Measurements from ENCODE around the gene CHRNA4.

Gene CHRNA4

DNA sequence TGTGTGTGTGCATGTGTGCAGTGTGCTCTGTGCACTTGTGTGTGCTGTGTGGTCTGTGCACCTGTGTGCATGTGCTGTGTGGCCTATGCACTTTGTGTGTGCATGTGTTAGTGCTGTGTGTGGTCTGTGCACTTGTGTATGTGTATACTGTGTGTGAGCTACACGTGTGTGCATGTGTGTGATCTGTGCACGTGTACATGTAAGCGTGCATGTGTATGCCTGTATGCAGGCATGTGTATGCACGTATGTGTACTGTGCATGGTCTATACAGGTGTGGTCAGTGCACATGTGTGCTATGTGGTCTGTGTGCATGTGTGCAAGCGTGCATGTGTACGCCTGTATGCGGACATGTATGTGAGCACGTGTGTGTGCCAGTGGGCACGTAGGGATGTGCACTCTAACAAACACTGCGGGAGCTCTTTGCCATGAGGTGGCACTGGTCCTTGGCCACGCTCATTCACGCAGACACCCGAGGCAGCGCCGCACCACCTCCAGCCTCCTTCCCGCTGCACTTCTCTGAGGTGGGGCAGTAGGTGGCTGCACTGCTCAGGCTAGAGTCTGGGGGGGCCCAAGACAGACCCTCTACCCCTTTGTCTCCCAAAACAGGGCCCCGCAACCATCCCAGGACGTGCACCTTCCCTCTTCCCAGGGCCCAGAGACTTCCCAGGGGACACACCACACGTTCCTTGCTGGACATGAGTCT, 42.4 kb upstream of the CHRNA4 start:
- Histone ChIP-seq H3K9ac (ENCODE audit: low read depth in 1 of 2, low read length in 2 of 2) (no peak overlapping the region), H3K9me3 (ENCODE audit: control insufficient read depth in 1 of 2, low read length in 2 of 2) (no peaks in the 10 kb centered on the region), H3K36me3 (ENCODE audit: control insufficient read depth in 1 of 2, insufficient read depth in 2 of 2, low read length in 2 of 2) (no peaks in the 10 kb centered on the region), H3K4me1 (ENCODE audit: control insufficient read depth in 1 of 2, insufficient read depth in 2 of 2, low read length in 2 of 2) (no peaks in the 10 kb centered on the region), H3K4me3 (ENCODE audit: low read depth in 1 of 2, low read length in 2 of 2) (no peak overlapping the region), H3K27ac (ENCODE audit: low read depth, low read length) (no peak overlapping the region), H3K27me3 (ENCODE audit: control insufficient read depth in 1 of 2, insufficient read depth in 2 of 2, low read length in 2 of 2) (no peaks in the 10 kb centered on the region)

DNA sequence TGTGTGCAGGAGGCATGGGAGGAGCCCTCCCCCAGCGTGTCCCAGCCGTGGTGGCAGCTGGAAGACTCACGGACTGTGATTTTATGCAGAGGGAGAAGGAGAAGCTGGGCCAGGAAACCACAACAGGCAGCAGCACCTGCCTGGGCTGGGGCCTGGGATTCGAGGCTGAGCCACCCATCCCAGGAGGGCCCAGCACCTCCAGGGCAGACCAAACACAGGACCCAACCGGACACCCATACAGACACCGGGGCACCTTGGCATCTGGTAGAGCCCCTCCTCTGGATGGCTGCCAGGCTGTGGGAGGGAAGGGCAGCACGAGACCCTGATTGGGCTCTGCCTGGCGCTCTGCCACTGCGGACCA, 41.7 kb upstream of the CHRNA4 start:
- Histone ChIP-seq H3K27ac (ENCODE audit: low read depth, low read length) (no peak overlapping the region), H3K9me3 (ENCODE audit: control insufficient read depth in 1 of 2, low read length in 2 of 2) (no peaks in the 10 kb centered on the region), H3K9ac (ENCODE audit: low read depth in 1 of 2, low read length in 2 of 2) (no peak overlapping the region), H3K4me1 (ENCODE audit: control insufficient read depth in 1 of 2, insufficient read depth in 2 of 2, low read length in 2 of 2) (no peaks in the 10 kb centered on the region), H3K36me3 (ENCODE audit: control insufficient read depth in 1 of 2, insufficient read depth in 2 of 2, low read length in 2 of 2) (no peaks in the 10 kb centered on the region), H3K27me3 (ENCODE audit: control insufficient read depth in 1 of 2, insufficient read depth in 2 of 2, low read length in 2 of 2) (no peaks in the 10 kb centered on the region), H3K4me3 (ENCODE audit: low read depth in 1 of 2, low read length in 2 of 2) (no peak overlapping the region)

DNA sequence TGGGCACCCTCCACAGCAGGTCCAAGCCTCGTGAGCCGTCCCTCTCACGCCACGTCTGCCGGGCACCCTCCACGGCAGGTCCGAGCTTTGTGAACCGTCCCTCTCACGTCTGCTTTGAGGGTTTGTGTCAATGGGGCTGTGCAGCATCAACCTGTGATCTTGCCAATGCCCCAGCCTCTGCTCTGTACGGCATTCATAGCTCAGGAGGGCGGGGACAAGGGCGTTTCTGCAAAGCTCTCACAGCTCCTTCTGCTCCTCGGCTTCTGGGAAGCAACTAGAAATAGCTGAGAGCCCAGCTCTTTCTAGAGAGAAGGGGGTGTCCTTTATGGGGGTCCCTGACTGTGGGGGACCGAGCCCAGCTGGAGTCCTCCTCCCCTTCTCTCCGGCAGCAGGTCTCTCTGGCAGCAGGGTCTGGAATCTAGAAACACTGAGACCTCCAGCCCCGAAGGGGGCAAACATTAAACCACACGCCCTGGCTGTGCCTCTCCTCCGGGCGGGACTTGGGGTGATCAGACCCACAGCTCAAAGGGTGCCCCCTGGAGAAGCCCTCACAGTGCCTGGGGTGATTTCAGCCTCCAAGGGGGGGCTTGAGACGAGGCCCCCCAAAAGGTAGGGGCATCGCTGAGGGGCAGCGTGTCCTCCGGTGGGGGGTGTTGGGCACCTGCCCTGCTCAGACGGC, 41.2 kb upstream of the CHRNA4 start:
- Histone ChIP-seq H3K27ac (ENCODE audit: low read depth, low read length) (no peak overlapping the region), H3K27me3 (ENCODE audit: control insufficient read depth in 1 of 2, insufficient read depth in 2 of 2, low read length in 2 of 2) (no peaks in the 10 kb centered on the region), H3K9me3 (ENCODE audit: control insufficient read depth in 1 of 2, low read length in 2 of 2) (no peaks in the 10 kb centered on the region), H3K36me3 (ENCODE audit: control insufficient read depth in 1 of 2, insufficient read depth in 2 of 2, low read length in 2 of 2) (no peaks in the 10 kb centered on the region), H3K9ac (ENCODE audit: low read depth in 1 of 2, low read length in 2 of 2) (no peak overlapping the region), H3K4me3 (ENCODE audit: low read depth in 1 of 2, low read length in 2 of 2) (no peak overlapping the region), H3K4me1 (ENCODE audit: control insufficient read depth in 1 of 2, insufficient read depth in 2 of 2, low read length in 2 of 2) (no peaks in the 10 kb centered on the region)

DNA sequence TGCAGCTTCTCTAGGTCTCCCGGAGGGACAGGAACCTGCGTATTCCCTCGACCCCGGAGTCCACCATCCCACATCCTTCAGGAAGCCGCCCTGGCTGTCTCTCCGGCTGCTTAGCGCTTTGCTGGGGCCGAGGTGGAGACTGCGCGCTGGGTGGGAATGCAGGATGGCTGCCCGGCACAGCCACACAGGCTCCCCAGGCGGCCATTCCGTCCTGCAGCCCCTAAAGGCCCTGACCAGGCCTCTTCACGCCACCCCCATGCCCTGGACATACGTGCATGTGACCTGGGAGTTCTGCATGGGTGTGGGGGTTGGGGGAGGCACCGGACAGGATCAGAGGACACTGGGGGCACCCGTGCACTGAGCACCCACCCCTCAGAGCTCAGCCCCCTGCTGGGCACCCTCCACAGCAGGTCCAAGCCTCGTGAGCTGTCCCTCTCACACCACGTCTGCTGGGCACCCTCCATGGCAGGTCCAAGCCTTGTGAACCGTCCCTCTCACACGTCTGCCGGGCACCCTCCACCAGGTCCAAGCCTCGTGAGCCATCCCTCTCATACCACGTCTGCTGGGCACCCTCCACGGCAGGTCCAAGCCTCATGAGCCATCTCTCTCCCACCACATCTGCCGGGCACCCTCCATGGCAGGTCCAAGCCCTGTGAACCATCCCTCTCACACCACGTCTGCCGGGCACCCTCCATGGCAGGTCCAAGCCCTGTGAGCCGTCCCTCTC, 40.4 kb upstream of the CHRNA4 start:
- H3K4me3 ChIP-seq (ENCODE audit: low read depth in 1 of 2, low read length in 2 of 2) = no peak overlapping the region
- H3K27ac ChIP-seq (ENCODE audit: low read depth, low read length) = no peak overlapping the region
- no peaks in the 10 kb centered on the region for H3K36me3 ChIP-seq (ENCODE audit: control insufficient read depth in 1 of 2, insufficient read depth in 2 of 2, low read length in 2 of 2)
- H3K27me3 ChIP-seq (ENCODE audit: control insufficient read depth in 1 of 2, insufficient read depth in 2 of 2, low read length in 2 of 2) = no peaks in the 10 kb centered on the region
- H3K4me1 ChIP-seq (ENCODE audit: control insufficient read depth in 1 of 2, insufficient read depth in 2 of 2, low read length in 2 of 2) = no peaks in the 10 kb centered on the region
- no peaks in the 10 kb centered on the region for H3K9me3 ChIP-seq (ENCODE audit: control insufficient read depth in 1 of 2, low read length in 2 of 2)
- H3K9ac ChIP-seq (ENCODE audit: low read depth in 1 of 2, low read length in 2 of 2) = no peak overlapping the region

DNA sequence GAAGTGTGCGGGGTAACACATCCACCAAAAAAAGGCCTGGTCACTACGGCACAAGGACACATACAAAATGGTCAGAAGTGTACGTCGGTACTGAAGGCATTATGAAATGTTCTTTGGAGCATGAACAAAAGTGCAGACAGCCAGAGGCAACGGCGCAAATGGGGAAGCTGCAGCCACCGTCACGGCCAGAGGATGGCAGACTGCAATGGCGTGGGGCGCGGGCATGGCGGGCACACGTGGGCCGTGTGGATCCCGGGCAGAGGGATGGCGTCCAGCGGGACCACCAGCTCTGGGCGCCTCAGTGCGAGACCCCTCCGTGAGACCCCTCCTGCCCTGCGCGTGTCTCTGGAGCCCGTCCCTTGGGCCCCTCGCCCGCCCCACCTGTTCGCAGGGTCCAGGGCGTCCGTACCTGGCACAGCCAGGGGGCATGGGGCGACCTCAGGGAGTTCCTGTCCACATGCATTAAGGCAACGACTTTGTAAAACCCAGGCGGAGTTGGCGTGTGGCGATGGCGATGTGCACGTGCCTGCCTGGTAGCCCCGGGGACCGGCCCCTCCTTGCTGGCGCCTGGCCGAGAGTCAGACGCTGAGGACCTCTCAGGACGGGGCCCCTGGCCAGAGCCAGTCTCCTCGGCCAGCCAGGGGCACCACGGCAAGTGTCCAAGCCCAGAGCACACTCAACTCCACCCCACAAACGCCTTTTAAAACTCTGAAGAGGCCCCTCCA, 39.5 kb upstream of the CHRNA4 start:
- H3K4me3 ChIP-seq (ENCODE audit: low read depth in 1 of 2, low read length in 2 of 2) = no peak overlapping the region
- no peaks in the 10 kb centered on the region for H3K27me3 ChIP-seq (ENCODE audit: control insufficient read depth in 1 of 2, insufficient read depth in 2 of 2, low read length in 2 of 2)
- no peaks in the 10 kb centered on the region for H3K36me3 ChIP-seq (ENCODE audit: control insufficient read depth in 1 of 2, insufficient read depth in 2 of 2, low read length in 2 of 2)
- no peak overlapping the region for H3K9ac ChIP-seq (ENCODE audit: low read depth in 1 of 2, low read length in 2 of 2)
- no peaks in the 10 kb centered on the region for H3K9me3 ChIP-seq (ENCODE audit: control insufficient read depth in 1 of 2, low read length in 2 of 2)
- H3K27ac ChIP-seq (ENCODE audit: low read depth, low read length) = no peak overlapping the region
- no peaks in the 10 kb centered on the region for H3K4me1 ChIP-seq (ENCODE audit: control insufficient read depth in 1 of 2, insufficient read depth in 2 of 2, low read length in 2 of 2)

DNA sequence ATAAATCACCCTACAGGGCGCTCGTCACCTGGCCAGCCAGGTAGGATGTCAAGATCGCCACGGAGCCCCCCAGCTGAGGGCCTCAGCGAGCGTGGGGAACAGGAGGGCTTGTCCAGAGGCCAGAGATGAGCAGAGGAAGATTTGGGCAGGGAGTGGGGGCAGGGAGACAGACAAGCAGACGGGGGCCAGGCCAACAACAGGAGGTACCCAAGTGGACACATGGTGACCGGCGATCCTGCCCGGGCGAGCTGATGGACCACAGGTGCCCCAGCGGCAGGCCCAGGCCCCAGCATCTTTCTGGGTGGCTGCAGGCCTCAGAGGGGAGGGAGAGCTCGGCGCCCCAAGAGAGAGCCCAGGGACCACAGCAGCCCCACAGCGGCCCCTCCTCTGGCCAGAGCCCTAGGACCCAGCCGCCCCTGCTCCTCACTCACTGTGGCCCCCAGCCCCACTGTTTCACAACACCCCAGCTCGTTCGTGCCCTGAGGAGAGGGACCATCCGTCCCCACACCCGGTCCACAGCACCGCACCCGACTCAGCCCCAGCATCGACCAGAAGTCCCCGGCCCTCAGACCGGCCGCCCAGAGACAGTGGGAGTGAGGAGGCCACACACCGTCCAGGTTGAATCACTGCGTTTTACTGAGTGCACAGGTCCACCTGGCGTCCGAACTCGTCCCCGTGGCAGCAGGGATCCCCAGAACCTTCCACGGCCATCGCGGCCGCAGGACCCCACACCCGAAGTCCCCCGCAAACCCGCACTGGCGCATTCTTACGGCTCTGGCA, 38.6 kb upstream of the CHRNA4 start:
- no peak overlapping the region for H3K4me3 ChIP-seq (ENCODE audit: low read depth in 1 of 2, low read length in 2 of 2)
- H3K27ac ChIP-seq (ENCODE audit: low read depth, low read length) = no peak overlapping the region
- no peak overlapping the region for H3K9ac ChIP-seq (ENCODE audit: low read depth in 1 of 2, low read length in 2 of 2)
- no peaks in the 10 kb centered on the region for H3K4me1 ChIP-seq (ENCODE audit: control insufficient read depth in 1 of 2, insufficient read depth in 2 of 2, low read length in 2 of 2)
- H3K9me3 ChIP-seq (ENCODE audit: control insufficient read depth in 1 of 2, low read length in 2 of 2) = no peaks in the 10 kb centered on the region
- no peaks in the 10 kb centered on the region for H3K36me3 ChIP-seq (ENCODE audit: control insufficient read depth in 1 of 2, insufficient read depth in 2 of 2, low read length in 2 of 2)
- no peaks in the 10 kb centered on the region for H3K27me3 ChIP-seq (ENCODE audit: control insufficient read depth in 1 of 2, insufficient read depth in 2 of 2, low read length in 2 of 2)

DNA sequence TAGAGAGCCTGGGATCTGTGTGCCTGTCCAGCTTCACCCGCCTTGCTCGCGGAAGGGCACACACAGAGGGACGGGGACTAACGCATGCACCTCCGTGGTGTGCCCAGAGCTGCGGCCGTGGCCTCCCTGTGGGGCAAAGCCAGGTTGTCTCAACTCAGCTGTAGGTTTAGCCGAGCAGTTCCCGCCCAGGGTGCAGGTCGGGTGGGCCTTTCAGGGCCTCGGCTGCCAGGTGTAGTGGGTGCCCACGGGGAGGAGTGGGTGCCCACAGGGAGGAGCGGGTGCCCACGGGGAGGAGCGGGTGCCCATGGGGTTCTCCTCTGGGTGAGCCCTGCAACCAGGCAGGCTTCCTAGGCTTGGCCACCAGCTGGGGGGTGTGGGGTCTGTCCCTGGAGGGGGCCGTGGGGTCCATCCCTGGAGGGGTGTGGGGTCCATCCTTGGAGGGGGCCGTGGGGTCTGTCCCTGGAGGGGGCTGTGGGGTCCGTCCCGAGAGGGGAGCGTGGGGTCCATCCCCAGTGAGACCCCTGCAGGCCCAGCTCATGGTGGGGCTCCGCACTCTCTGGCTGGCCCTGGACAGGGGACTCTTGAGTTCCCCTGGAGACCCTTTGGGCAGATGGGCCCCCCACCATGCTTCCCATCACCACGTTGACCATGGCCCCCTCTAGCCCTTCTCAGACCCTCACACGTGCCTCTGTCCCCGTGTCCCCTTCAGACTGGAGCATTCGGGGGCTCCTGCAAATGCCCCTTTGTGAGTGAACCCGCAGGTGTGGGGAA, 37.8 kb upstream of the CHRNA4 start:
- no peak overlapping the region for H3K9ac ChIP-seq (ENCODE audit: low read depth in 1 of 2, low read length in 2 of 2)
- H3K27me3 ChIP-seq (ENCODE audit: control insufficient read depth in 1 of 2, insufficient read depth in 2 of 2, low read length in 2 of 2) = no peaks in the 10 kb centered on the region
- no peaks in the 10 kb centered on the region for H3K36me3 ChIP-seq (ENCODE audit: control insufficient read depth in 1 of 2, insufficient read depth in 2 of 2, low read length in 2 of 2)
- H3K4me1 ChIP-seq (ENCODE audit: control insufficient read depth in 1 of 2, insufficient read depth in 2 of 2, low read length in 2 of 2) = no peaks in the 10 kb centered on the region
- H3K27ac ChIP-seq (ENCODE audit: low read depth, low read length) = no peak overlapping the region
- H3K4me3 ChIP-seq (ENCODE audit: low read depth in 1 of 2, low read length in 2 of 2) = no peak overlapping the region
- no peaks in the 10 kb centered on the region for H3K9me3 ChIP-seq (ENCODE audit: control insufficient read depth in 1 of 2, low read length in 2 of 2)

DNA sequence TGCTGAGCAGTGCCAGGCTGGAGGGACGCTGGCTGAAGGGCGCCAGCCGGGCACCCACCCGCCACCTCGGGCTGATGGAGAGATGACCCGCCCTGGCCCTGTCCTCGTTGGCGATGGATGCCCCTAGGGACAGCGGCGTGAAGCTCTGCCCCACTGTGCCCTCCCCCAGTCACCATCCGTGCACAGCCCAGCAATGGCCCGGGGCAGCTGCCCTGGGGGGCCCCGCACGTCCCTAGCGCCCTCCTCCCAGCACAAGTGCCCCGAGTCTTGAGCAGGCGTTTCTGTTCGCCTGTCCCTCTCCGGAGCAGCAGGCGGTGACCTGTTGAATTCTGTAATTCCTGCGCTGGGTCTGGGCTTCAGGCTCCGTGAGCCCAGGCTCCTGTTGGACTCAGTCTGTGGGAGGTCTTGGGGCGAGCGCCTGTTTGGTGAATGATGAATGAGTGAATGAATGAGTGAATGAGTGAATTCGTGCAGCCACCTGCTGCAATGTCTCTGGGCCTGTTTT, 36.8 kb upstream of the CHRNA4 start:
- no peak overlapping the region for H3K27ac ChIP-seq (ENCODE audit: low read depth, low read length)
- H3K4me1 ChIP-seq (ENCODE audit: control insufficient read depth in 1 of 2, insufficient read depth in 2 of 2, low read length in 2 of 2) = no peaks in the 10 kb centered on the region
- no peak overlapping the region for H3K9ac ChIP-seq (ENCODE audit: low read depth in 1 of 2, low read length in 2 of 2)
- H3K4me3 ChIP-seq (ENCODE audit: low read depth in 1 of 2, low read length in 2 of 2) = no peak overlapping the region
- H3K9me3 ChIP-seq (ENCODE audit: control insufficient read depth in 1 of 2, low read length in 2 of 2) = no peaks in the 10 kb centered on the region
- no peaks in the 10 kb centered on the region for H3K36me3 ChIP-seq (ENCODE audit: control insufficient read depth in 1 of 2, insufficient read depth in 2 of 2, low read length in 2 of 2)
- no peaks in the 10 kb centered on the region for H3K27me3 ChIP-seq (ENCODE audit: control insufficient read depth in 1 of 2, insufficient read depth in 2 of 2, low read length in 2 of 2)

DNA sequence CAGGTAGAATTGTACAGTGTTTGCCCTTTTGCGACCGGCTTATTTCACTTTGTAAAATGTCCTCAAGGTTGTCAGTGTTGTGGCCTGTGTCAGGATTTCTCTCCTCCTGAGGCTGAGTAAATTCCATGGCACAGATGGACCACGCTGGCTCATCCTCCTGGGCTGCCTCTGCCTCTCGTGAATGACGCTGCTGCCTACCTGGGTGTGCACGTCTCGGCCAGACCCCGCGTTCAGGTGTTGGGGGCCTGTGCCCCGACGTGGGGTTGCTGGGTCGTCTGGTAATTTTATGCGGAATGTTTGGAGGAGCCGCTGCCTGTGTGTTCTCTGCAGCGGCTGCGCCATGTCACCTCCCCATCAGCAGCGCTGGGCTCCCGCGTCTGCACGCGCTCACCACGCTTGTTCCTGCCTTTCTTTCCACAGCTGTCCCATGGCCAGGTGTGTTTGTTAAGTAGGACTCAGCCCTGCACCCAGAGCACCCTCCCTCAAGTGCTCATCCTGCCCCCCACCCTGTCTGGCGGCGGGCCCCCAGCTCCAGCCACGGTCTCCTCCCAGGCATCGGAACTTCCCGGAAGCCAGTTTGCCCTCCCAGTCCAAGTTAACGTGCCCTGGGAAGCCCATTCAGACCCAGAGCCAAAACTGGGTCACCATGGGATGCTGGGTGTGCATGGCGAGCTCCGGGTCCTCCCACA, 36.1 kb upstream of the CHRNA4 start:
- no peaks in the 10 kb centered on the region for H3K9me3 ChIP-seq (ENCODE audit: control insufficient read depth in 1 of 2, low read length in 2 of 2)
- H3K4me1 ChIP-seq (ENCODE audit: control insufficient read depth in 1 of 2, insufficient read depth in 2 of 2, low read length in 2 of 2) = no peaks in the 10 kb centered on the region
- H3K27me3 ChIP-seq (ENCODE audit: control insufficient read depth in 1 of 2, insufficient read depth in 2 of 2, low read length in 2 of 2) = no peaks in the 10 kb centered on the region
- no peaks in the 10 kb centered on the region for H3K36me3 ChIP-seq (ENCODE audit: control insufficient read depth in 1 of 2, insufficient read depth in 2 of 2, low read length in 2 of 2)
- no peak overlapping the region for H3K9ac ChIP-seq (ENCODE audit: low read depth in 1 of 2, low read length in 2 of 2)
- H3K4me3 ChIP-seq (ENCODE audit: low read depth in 1 of 2, low read length in 2 of 2) = no peak overlapping the region
- H3K27ac ChIP-seq (ENCODE audit: low read depth, low read length) = no peak overlapping the region

Data from duodenal mucosa (tissue), 2 donors.